NK-92 treated with Interleukin-12 subunit alpha and Interleukin-12 subunit beta, amount 100 ng/mL, for 24 hours (cell line): ENCODE data around the gene ANKFN1.
"Not testable (repeated sequence)": the region's sequence is repeated elsewhere in the genome, so short reads cannot be mapped to it uniquely, and the experiment has no call there.

Source experiments
- DNase-seq: peaks from one replicate; lab custom pipeline; 2025; lab: John Stamatoyannopoulos, UW

Gene ANKFN1

GRCh38 chr17:56184650-56185049, 31.4 kb downstream of the ANKFN1 start:
- DNase-seq: no peak

- DNase-seq: no peak
Observed at GRCh38 chr17:56185491-56186221, 32.4 kb downstream of the ANKFN1 start.

GRCh38 chr17:56186222-56186786, 33.0 kb downstream of the ANKFN1 start:
- DNase-seq: no peak

GRCh38 chr17:56203430-56203829, 50.2 kb downstream of the ANKFN1 start:
- no peak for DNase-seq

- no peak for DNase-seq
Observed at GRCh38 chr17:56206351-56206750, 53.1 kb downstream of the ANKFN1 start.

- DNase-seq: no peak
Observed at GRCh38 chr17:56213031-56213430, 59.8 kb downstream of the ANKFN1 start.

- DNase-seq: no peak
Observed at GRCh38 chr17:56217921-56218320, 64.6 kb downstream of the ANKFN1 start.

GRCh38 chr17:56222255-56222654, 69.0 kb downstream of the ANKFN1 start:
- DNase-seq: no peak

- DNase-seq: no peak
Observed at GRCh38 chr17:56230660-56231059, 77.4 kb downstream of the ANKFN1 start.

- DNase-seq: no peak
Observed at GRCh38 chr17:56231252-56231651, 78.0 kb downstream of the ANKFN1 start.

GRCh38 chr17:56231693-56232092, 78.4 kb downstream of the ANKFN1 start:
- no peak for DNase-seq

- no peak for DNase-seq
Observed at GRCh38 chr17:56244268-56244890, 91.1 kb downstream of the ANKFN1 start.

- DNase-seq: no peak
Observed at GRCh38 chr17:56247816-56248215, 94.5 kb downstream of the ANKFN1 start.

- no peak for DNase-seq
Observed at GRCh38 chr17:56257075-56257474, 103.8 kb downstream of the ANKFN1 start.

- DNase-seq: no peak
Observed at GRCh38 chr17:56260376-56261002, 107.2 kb downstream of the ANKFN1 start.

GRCh38 chr17:56262803-56263202, 109.5 kb downstream of the ANKFN1 start:
- DNase-seq: no peak

- DNase-seq: no peak
Observed at GRCh38 chr17:56269556-56270389, 116.5 kb downstream of the ANKFN1 start.

- DNase-seq: no peak
Observed at GRCh38 chr17:56274491-56274890, 121.2 kb downstream of the ANKFN1 start.

- no peak for DNase-seq
Observed at GRCh38 chr17:56284482-56284881, 131.2 kb downstream of the ANKFN1 start.

- DNase-seq: not testable (repeated sequence)
Observed at GRCh38 chr17:56288786-56289185, 135.5 kb downstream of the ANKFN1 start.

GRCh38 chr17:56289321-56289720, 136.0 kb downstream of the ANKFN1 start:
- DNase-seq: no peak
